ENCODE measurements around the gene TSPAN9. TPM values are rescaled to one million over a fixed set of nuclear protein-coding genes. Genes with fewer than 3 reads are reported as not detected.

Gene TSPAN9
- total RNA-seq, 4 donors from 2014 or later, result 9.9 to 47.3 (median 15.4) TPM

DNA sequence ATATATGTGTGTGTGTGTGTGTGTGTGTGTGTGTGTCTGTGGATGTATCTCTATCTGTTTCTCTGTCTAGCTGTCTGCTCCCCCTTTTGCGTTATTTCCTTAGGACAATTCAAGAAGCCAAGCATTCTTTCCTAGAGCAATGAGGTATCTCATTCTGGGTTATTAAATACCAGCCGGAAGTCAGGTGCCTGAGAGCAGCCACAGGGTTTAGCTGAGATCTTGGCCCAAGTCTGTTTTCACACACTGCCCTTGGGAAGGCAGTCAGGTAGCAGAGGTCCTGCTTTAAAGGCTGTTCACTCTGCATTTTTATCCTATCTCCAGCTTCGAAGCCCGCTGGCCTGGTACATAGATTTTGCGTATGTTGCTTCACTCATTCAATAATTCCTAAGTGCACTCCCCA, 76.8 kb downstream of the TSPAN9 start:
- TF ChIP-seq, protein P1, sequence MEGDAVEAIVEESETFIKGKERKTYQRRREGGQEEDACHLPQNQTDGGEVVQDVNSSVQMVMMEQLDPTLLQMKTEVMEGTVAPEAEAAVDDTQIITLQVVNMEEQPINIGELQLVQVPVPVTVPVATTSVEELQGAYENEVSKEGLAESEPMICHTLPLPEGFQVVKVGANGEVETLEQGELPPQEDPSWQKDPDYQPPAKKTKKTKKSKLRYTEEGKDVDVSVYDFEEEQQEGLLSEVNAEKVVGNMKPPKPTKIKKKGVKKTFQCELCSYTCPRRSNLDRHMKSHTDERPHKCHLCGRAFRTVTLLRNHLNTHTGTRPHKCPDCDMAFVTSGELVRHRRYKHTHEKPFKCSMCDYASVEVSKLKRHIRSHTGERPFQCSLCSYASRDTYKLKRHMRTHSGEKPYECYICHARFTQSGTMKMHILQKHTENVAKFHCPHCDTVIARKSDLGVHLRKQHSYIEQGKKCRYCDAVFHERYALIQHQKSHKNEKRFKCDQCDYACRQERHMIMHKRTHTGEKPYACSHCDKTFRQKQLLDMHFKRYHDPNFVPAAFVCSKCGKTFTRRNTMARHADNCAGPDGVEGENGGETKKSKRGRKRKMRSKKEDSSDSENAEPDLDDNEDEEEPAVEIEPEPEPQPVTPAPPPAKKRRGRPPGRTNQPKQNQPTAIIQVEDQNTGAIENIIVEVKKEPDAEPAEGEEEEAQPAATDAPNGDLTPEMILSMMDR (IDR thresholded peaks at IDR 0.05; ENCODE audit: low read depth), result no peak

DNA sequence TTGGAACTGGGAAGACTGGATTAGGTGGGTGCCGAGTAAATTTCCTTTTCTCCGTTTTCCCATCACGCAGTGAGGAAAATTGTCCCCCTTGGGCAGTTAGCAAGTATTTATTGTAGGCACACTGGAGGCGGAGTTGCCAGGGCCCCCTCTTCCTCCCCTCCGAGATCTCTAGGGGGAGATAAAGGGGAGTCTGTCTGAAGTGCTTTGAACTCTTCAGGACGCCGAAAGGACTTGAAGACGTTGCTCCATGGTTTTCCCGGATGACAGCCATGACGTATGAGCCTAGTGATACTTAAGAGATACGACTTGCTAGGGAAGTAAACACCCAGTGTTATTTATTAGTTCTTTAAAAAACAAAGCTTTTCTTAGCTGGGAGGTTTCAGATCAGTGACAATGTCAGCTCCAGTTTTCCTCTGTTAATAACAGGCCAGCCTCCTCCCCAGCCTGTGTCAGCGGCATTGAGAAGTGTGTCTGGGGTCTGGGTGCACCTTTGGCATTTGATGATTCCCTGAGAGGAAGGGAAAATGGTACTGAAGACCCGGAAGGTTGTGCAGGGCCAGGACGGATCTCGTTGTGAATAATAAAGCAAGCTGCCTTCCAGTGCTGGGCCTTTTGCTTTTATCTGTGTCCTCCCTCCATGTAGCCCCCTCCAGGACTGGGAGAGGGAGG, 78.7 kb downstream of the TSPAN9 start:
- TF ChIP-seq, protein P1 (IDR thresholded peaks at IDR 0.05; ENCODE audit: low read depth), result no peak

- TF ChIP-seq, protein P1 (IDR thresholded peaks at IDR 0.05; ENCODE audit: low read depth), result no peak
Observed at GRCh38 chr12:3157581-3158323, 80.6 kb downstream of the TSPAN9 start.

GRCh38 chr12:3158851-3159465, 81.8 kb downstream of the TSPAN9 start:
- TF ChIP-seq, protein P1 (IDR thresholded peaks at IDR 0.05; ENCODE audit: low read depth), result no peak

DNA sequence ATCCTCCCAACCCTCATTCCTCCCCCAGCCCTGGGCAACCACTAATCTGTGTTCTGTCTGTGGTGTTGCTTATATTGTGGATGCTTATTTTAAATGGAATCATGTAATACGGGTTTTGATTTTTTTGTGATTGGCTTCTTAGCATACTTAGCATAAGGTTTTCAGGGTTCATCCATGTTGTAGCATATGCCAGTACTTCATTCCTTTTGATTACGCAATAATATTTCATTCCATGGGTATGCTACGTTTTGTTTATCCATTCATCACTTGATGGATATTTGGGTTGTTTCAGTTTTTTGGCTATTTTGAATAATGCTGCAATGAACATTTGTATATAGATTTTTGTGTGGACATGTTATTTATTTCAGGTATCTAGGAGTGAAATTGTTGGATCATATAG, 82.9 kb downstream of the TSPAN9 start:
- TF ChIP-seq, protein P1 (IDR thresholded peaks at IDR 0.05; ENCODE audit: low read depth), result no peak

GRCh38 chr12:3161861-3162260, 84.7 kb downstream of the TSPAN9 start:
- TF ChIP-seq, protein P1 (IDR thresholded peaks at IDR 0.05; ENCODE audit: low read depth), result no peak

DNA sequence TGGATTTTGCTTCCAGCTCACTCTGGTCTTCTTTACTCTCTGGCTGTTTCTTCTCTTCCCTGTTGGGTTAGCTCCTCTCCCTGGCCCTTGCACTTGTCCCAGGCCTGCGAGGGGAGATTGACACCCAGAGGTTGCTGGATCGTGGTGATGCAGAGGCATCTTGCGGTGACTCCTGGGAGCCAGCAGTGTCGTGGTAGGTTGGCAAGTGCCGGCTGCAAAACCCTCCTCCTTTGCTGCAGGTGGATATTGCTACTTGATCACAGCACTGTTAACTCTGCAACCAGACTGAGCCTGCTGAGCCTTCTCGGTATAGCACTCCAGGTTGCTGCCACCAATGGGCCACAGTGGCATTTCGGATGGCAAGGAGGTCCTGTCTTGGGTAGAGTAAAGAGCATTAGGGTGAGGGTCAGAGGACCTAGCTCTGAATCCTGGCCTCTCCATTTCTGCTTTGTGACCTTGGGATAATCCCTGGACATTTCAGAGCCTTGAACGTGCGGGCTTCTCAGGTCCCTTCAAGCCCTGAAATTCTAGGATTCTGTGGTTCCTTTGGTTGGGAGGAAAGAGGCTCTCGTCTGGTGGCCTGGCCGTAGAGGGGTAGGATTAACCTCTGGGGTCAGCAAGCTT, 87.4 kb downstream of the TSPAN9 start:
- TF ChIP-seq, protein P1 (IDR thresholded peaks at IDR 0.05; ENCODE audit: low read depth), result no peak
